ENCODE results near the gene MRPL30. TPM values are rescaled to one million over a fixed set of nuclear protein-coding genes. Genes with fewer than 3 reads are reported as not detected.
A peak's percentile ranks its signal among the peaks of the same experiment; 100 is the strongest.

MRPL30 gene
- total RNA-seq, 1 experiment from 2014 or later = 38.8 TPM

DNA sequence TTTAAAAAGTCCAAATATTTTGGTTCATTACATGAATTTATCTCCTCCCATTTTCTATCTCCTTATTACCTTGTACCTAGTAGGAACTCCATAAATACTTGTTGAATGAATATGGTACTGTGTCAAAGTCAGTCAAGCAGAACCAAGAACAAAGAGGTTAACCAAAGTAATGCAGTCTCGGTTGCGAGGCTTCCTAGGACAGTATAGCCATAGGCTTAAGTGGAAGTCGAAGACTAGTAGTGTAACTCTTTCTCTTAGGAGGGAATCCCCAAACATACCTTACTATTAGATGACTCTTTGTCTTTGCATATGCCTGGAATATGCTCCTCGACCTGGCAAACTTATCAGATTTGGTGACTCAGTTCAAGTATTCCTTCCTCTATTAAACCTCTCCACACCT, 21.4 kb upstream of the MRPL30 start:
- Mint-ChIP-seq H3K4me1 (ENCODE audit: low read depth, unreplicated experiment) (peaks cover 7% of the 10 kb centered on the region), H3K36me3 (ENCODE audit: insufficient read depth, unreplicated experiment) (peaks cover 24% of the 10 kb centered on the region), H3K27me3 (ENCODE audit: unreplicated experiment) (no peaks in the 10 kb centered on the region), H3K27ac (ENCODE audit: unreplicated experiment) (peak overlapping the region; percentile 11), H3K4me3 (ENCODE audit: low read depth, unreplicated experiment) (no peak overlapping the region), H3K9me3 (ENCODE audit: low read depth, unreplicated experiment) (no peaks in the 10 kb centered on the region)
- BruUV-seq (replicated peaks) = no TSS peak
- TF ChIP-seq CTCF (IDR thresholded peaks at IDR 0.05; ENCODE audit: unreplicated experiment) = no peak
- intact Hi-C loops (cut with micrococcal nuclease; ENCODE audit: unreplicated experiment) = no loop called here
- CTCF ChIA-PET = no interaction called here
- DNase-seq = no peak

DNA sequence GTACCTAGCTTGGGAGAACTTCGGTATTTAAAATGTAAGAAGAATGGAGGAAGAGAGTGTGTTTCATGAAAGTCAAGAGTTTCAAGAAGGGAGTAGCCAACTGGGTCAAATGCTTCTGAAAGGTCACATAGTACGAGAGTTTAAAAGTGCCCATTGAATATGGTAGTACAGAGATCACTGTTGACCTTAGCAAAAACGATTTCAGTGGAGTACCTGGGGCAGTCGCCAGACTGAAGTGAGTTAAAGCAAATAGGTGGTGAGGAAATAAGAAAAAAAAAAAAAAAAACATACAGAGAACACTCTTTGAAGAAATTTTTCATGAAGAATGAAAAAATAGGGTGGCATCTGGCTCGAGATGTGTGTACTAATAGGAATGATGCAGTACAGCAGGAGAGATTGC, 14.8 kb upstream of the MRPL30 start:
- CTCF ChIA-PET = no interaction called here
- TF ChIP-seq CTCF (IDR thresholded peaks at IDR 0.05; ENCODE audit: unreplicated experiment) = no peak
- no peaks in the 10 kb centered on the region for H3K9me3 Mint-ChIP-seq (ENCODE audit: low read depth, unreplicated experiment)

DNA sequence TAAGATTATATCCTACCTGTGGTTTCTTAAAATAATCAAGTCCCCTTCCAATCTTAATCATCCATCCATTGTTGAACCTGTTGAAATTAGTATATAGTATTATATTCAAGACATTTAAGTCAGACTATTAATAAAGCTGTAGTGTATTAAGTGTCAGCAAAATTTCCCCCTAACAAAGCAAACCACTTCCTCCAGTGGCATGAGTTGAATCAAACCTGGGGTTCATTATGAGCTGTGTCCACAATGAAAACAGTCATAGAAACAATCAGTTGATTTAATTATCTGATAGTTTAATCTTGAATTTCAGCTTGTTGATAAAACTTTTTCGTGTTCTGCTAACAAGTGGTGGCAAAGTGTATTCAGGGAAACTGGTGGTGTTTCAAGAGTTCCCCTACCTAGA, 11.4 kb upstream of the MRPL30 start:
- TF ChIP-seq CTCF (IDR thresholded peaks at IDR 0.05; ENCODE audit: unreplicated experiment) = no peak
- BruUV-seq (replicated peaks) = no TSS peak
- Mint-ChIP-seq H3K4me1 (ENCODE audit: low read depth, unreplicated experiment) (no peaks in the 10 kb centered on the region), H3K36me3 (ENCODE audit: insufficient read depth, unreplicated experiment) (peaks cover 16% of the 10 kb centered on the region), H3K27me3 (ENCODE audit: unreplicated experiment) (no peaks in the 10 kb centered on the region), H3K27ac (ENCODE audit: unreplicated experiment) (no peak overlapping the region), H3K4me3 (ENCODE audit: low read depth, unreplicated experiment) (no peak overlapping the region), H3K9me3 (ENCODE audit: low read depth, unreplicated experiment) (no peaks in the 10 kb centered on the region)
- intact Hi-C loops (cut with micrococcal nuclease; ENCODE audit: unreplicated experiment) = no loop called here
- CTCF ChIA-PET = interaction anchor here (0.6 to 1.0 kb wide), 3 partner anchors 11 to 680 kb away, joined by 3 read pairs; no protein-coding TSS in a partner anchor
- no peak for DNase-seq

More for the DNA sequence above, 14.8 kb upstream of the MRPL30 start:
- Mint-ChIP-seq H3K4me3 (ENCODE audit: low read depth, unreplicated experiment) (no peak overlapping the region), H3K27ac (ENCODE audit: unreplicated experiment) (no peak overlapping the region), H3K4me1 (ENCODE audit: low read depth, unreplicated experiment) (no peaks in the 10 kb centered on the region), H3K27me3 (ENCODE audit: unreplicated experiment) (no peaks in the 10 kb centered on the region), H3K36me3 (ENCODE audit: insufficient read depth, unreplicated experiment) (peaks cover 13% of the 10 kb centered on the region)
- no TSS peak for BruUV-seq (replicated peaks)
- no peak for DNase-seq
- intact Hi-C loops (cut with micrococcal nuclease; ENCODE audit: unreplicated experiment) = no loop called here

DNA sequence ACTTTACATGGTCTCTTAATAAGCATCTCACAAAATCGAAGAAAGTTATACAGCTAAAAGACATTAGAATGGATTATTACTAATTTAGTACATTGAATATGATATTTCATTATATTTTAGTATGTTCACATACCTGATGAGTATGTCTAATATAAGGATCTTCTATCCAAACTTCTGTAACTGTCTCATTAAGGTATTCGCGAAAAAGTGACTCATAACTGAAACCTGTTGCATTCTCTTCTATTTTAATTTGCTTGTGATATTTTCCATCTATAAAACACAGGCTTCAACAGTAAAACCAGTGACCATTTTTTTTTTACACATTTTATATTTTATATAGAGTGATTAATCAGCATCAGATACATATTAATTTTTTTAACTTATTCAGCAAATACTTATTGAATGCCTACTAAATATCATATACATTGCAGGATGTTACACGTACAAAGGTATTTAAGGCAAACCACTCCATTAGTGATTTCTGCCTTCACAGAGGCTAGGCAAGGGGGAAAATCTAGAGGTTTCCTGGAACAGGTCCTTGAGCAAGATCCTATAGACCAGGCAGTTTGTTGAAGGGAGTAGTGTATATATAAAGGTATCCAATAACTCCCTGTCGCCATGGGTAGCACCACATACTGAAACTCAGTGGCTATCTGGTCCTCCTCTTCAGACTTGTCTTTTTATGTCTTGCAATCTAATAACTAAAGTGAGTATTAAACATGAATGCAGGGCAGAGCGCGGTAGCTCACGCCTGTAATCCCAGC, 9.4 kb upstream of the MRPL30 start:
- CTCF ChIA-PET = no interaction called here
- Mint-ChIP-seq H3K4me3 (ENCODE audit: low read depth, unreplicated experiment) (no peak overlapping the region), H3K4me1 (ENCODE audit: low read depth, unreplicated experiment) (no peaks in the 10 kb centered on the region), H3K9me3 (ENCODE audit: low read depth, unreplicated experiment) (no peaks in the 10 kb centered on the region), H3K27ac (ENCODE audit: unreplicated experiment) (no peak overlapping the region), H3K27me3 (ENCODE audit: unreplicated experiment) (no peaks in the 10 kb centered on the region), H3K36me3 (ENCODE audit: insufficient read depth, unreplicated experiment) (peaks cover 16% of the 10 kb centered on the region)
- BruUV-seq (replicated peaks) = no TSS peak
- intact Hi-C loops (cut with micrococcal nuclease; ENCODE audit: unreplicated experiment) = no loop called here
- no peak for TF ChIP-seq CTCF (IDR thresholded peaks at IDR 0.05; ENCODE audit: unreplicated experiment)
- no peak for DNase-seq

Data from Calu3 (cell line).